Measurements from ENCODE around the gene NRG3. TPM values are rescaled to one million over a fixed set of nuclear protein-coding genes. Genes with fewer than 3 reads are reported as not detected.

NRG3 gene
- total and polyA plus RNA-seq, 2 donors (not counting 1 experiment from before 2014, with no cell fraction given), result not detected

GRCh38 chr10:82722273-82722672, 847.3 kb downstream of the NRG3 start:
- H3K79me2 ChIP-seq (ENCODE audit: control insufficient read depth, insufficient read depth, low read length), result no peaks in the 10 kb centered on the region
- no peak for DNase-seq (ENCODE audit: low read depth in 2 of 2)
- H4K20me1 ChIP-seq (ENCODE audit: control insufficient read depth, extremely low read depth, insufficient read depth, low read length), result no peaks in the 10 kb centered on the region
- H3K36me3 ChIP-seq (ENCODE audit: control insufficient read depth, insufficient read depth, low read length), result no peaks in the 10 kb centered on the region
- no peak overlapping the region for H3K4me3 ChIP-seq (replicated peaks in 1 of 4; ENCODE audit: control extremely low read depth in 1 of 4, insufficient read depth in 1 of 4, low read depth in 3 of 4, low read length in 4 of 4)
- H3K27ac ChIP-seq (ENCODE audit: insufficient read depth, low read length), result no peak overlapping the region
- no peak overlapping the region for H3K9ac ChIP-seq (ENCODE audit: insufficient read depth, low read length)
- no peak overlapping the region for H2AFZ ChIP-seq (ENCODE audit: low read length)
- H3K4me1 ChIP-seq (ENCODE audit: control insufficient read depth, extremely low read depth, insufficient read depth, low read length), result no peaks in the 10 kb centered on the region
- no peaks in the 10 kb centered on the region for H3K9me3 ChIP-seq (ENCODE audit: control insufficient read depth, insufficient read depth, low read depth, low read length)
- H3K4me2 ChIP-seq (ENCODE audit: extremely low read depth, insufficient read depth, low read length), result no peak overlapping the region
- TF ChIP-seq EZH2 (IDR thresholded peaks at IDR 0.05; ENCODE audit: low read length, missing control alignments), result no peak
- TF ChIP-seq CTCF (conservative IDR thresholded peaks at IDR 0.05 in 1 of 2, IDR thresholded peaks at IDR 0.05 in 1 of 2; ENCODE audit: low read depth in 1 of 2, low read length in 2 of 2), result no peak
- H3K27me3 ChIP-seq (ENCODE audit: control insufficient read depth, insufficient read depth, low read length), result no peaks in the 10 kb centered on the region

- no peaks in the 10 kb centered on the region for H3K4me1 ChIP-seq (ENCODE audit: control insufficient read depth, extremely low read depth, insufficient read depth, low read length)
- H2AFZ ChIP-seq (ENCODE audit: low read length), result no peak overlapping the region
- DNase-seq (ENCODE audit: low read depth in 2 of 2), result no peak
- H4K20me1 ChIP-seq (ENCODE audit: control insufficient read depth, extremely low read depth, insufficient read depth, low read length), result no peaks in the 10 kb centered on the region
- H3K9ac ChIP-seq (ENCODE audit: insufficient read depth, low read length), result no peak overlapping the region
- H3K36me3 ChIP-seq (ENCODE audit: control insufficient read depth, insufficient read depth, low read length), result no peaks in the 10 kb centered on the region
- no peak overlapping the region for H3K27ac ChIP-seq (ENCODE audit: insufficient read depth, low read length)
- H3K9me3 ChIP-seq (ENCODE audit: control insufficient read depth, insufficient read depth, low read depth, low read length), result no peaks in the 10 kb centered on the region
- H3K27me3 ChIP-seq (ENCODE audit: control insufficient read depth, insufficient read depth, low read length), result no peaks in the 10 kb centered on the region
- H3K4me2 ChIP-seq (ENCODE audit: extremely low read depth, insufficient read depth, low read length), result no peak overlapping the region
- TF ChIP-seq CTCF (conservative IDR thresholded peaks at IDR 0.05 in 1 of 2, IDR thresholded peaks at IDR 0.05 in 1 of 2; ENCODE audit: low read depth in 1 of 2, low read length in 2 of 2) (no peak), EZH2 (IDR thresholded peaks at IDR 0.05; ENCODE audit: low read length, missing control alignments) (no peak)
- H3K79me2 ChIP-seq (ENCODE audit: control insufficient read depth, insufficient read depth, low read length), result no peaks in the 10 kb centered on the region
- H3K4me3 ChIP-seq (replicated peaks in 1 of 4; ENCODE audit: control extremely low read depth in 1 of 4, insufficient read depth in 1 of 4, low read depth in 3 of 4, low read length in 4 of 4), result no peak overlapping the region
These were observed 861.3 kb downstream of the NRG3 start for GRCh38 chr10:82736305-82736704.

GRCh38 chr10:82737549-82737948, 862.6 kb downstream of the NRG3 start:
- Histone ChIP-seq H3K4me1 (ENCODE audit: control insufficient read depth, extremely low read depth, insufficient read depth, low read length) (no peaks in the 10 kb centered on the region), H3K79me2 (ENCODE audit: control insufficient read depth, insufficient read depth, low read length) (no peaks in the 10 kb centered on the region), H2AFZ (ENCODE audit: low read length) (no peak overlapping the region), H3K4me3 (replicated peaks in 1 of 4; ENCODE audit: control extremely low read depth in 1 of 4, insufficient read depth in 1 of 4, low read depth in 3 of 4, low read length in 4 of 4) (no peak overlapping the region), H3K4me2 (ENCODE audit: extremely low read depth, insufficient read depth, low read length) (no peak overlapping the region), H3K27ac (ENCODE audit: insufficient read depth, low read length) (no peak overlapping the region), H3K36me3 (ENCODE audit: control insufficient read depth, insufficient read depth, low read length) (no peaks in the 10 kb centered on the region), H3K9ac (ENCODE audit: insufficient read depth, low read length) (no peak overlapping the region), H3K27me3 (ENCODE audit: control insufficient read depth, insufficient read depth, low read length) (no peaks in the 10 kb centered on the region), H3K9me3 (ENCODE audit: control insufficient read depth, insufficient read depth, low read depth, low read length) (no peaks in the 10 kb centered on the region), H4K20me1 (ENCODE audit: control insufficient read depth, extremely low read depth, insufficient read depth, low read length) (no peaks in the 10 kb centered on the region)
- no peak for DNase-seq (ENCODE audit: low read depth in 2 of 2)
- no peak for TF ChIP-seq CTCF (conservative IDR thresholded peaks at IDR 0.05 in 1 of 2, IDR thresholded peaks at IDR 0.05 in 1 of 2; ENCODE audit: low read depth in 1 of 2, low read length in 2 of 2)
- no peak for TF ChIP-seq EZH2 (IDR thresholded peaks at IDR 0.05; ENCODE audit: low read length, missing control alignments)

Data from fibroblast of lung (primary cell).